Upper lobe of left lung (tissue), 6 donors: ENCODE data around the gene CRIP3. TPM values are rescaled to one million over a fixed set of nuclear protein-coding genes. Genes with fewer than 3 reads are reported as not detected.

Source experiments
- ATAC-seq, 2 donors: fragments of 200-7000 bp; cut with Tn5 transposase; one replicate each; pipeline ENCODE4 v1.9.1; 2022; ENCODE audit warnings: mild to moderate bottlenecking in 2 of 2, moderate library complexity in 2 of 2; ENCODE audit not compliant: low FRiP score in 2 of 2
- DNase-seq, 2 donors: peaks; one replicate each; pipeline ENCODE4 v3.0.0-alpha.2; 2019 to 2020
- H3K27ac ChIP-seq, 4 donors: fragments of 200-600 bp; sonication (generic); one replicate each; pipeline ENCODE4 v1.5.1; 2016 to 2019
- H3K27me3 ChIP-seq, 4 donors: fragments of 200-600 bp; sonication (generic); one replicate each; pipeline ENCODE4 v1.5.1; 2017 to 2019
- H3K36me3 ChIP-seq, 4 donors: fragments of 200-600 bp; sonication (generic); one replicate each; pipeline ENCODE4 v1.5.1; 2016 to 2019
- H3K4me1 ChIP-seq, 4 donors: fragments of 200-600 bp; sonication (generic); one replicate each; pipeline ENCODE4 v1.5.1; 2018 to 2019
- H3K4me3 ChIP-seq, 4 donors: fragments of 200-600 bp; sonication (generic); one replicate each; pipeline ENCODE4 v1.5.1; 2017 to 2019; ENCODE audit warnings: mild to moderate bottlenecking in 2 of 4, moderate library complexity in 1 of 4
- H3K9me3 ChIP-seq, 4 donors: fragments of 200-600 bp; sonication (generic); one replicate each; pipeline ENCODE4 v1.5.1; 2018 to 2019
- EP300 ChIP-seq, 4 donors: sonication (generic); formaldehyde crosslinking; IDR thresholded peaks; one replicate each; pipeline ENCODE4 v1.5.1; 2017; ENCODE audit warnings: antibody characterized with exemption in 4 of 4, control low read depth in 2 of 4
- POLR2A ChIP-seq, 4 donors: fragments of 450-650 bp; IDR thresholded peaks; one replicate each; pipeline ENCODE4 v1.5.1; 2016 to 2017; ENCODE audit warnings: antibody characterized with exemption in 4 of 4, mild to moderate bottlenecking in 2 of 4
- POLR2AphosphoS5 ChIP-seq, 2 donors: sonication (generic); formaldehyde crosslinking; IDR thresholded peaks; one replicate each; pipeline ENCODE4 v1.5.1; 2017; ENCODE audit warnings: antibody characterized with exemption in 2 of 2
- WGBS, 2 donors: methylation state at CpG; one replicate each; pipeline ENCODE4 v1.1.5; 2017 to 2018; 5-methylcytosine and 5-hydroxymethylcytosine counted together
- total RNA-seq, 6 donors: library from RNA; depleted of rRNA in 4 of 6; stranded (reverse); fragments of >200 nt in 4 of 6; gene quantifications; one replicate each; pipeline versions ENCODE4 v1.1.0 to v1.2.1, GENCODE V29; 2016 to 2021
- TF ChIP-seq, protein P1 (sequence below), 6 experiments: fragments of 450-650 bp in 4 of 6; fragments of 200-600 bp in 2 of 6; sonication (generic) in 2 of 6; IDR thresholded peaks; one replicate each; pipeline ENCODE4 v1.5.1; 2016 to 2019; ENCODE audit warnings: antibody characterized with exemption in 6 of 6
- donor health status: DM: no; HTN: no; CAD: no; lungs with moderate emphysema.
- donor health status: DM: no; HTN: yes; CAD: no; lungs with severe emphysema.

CRIP3 gene
- total RNA-seq, 6 donors from 2014 or later: 1.5 TPM; not detected in 5

GRCh38 chr6:43277306-43277642, 31.4 kb downstream of the CRIP3 start:
- H3K4me1 ChIP-seq: peaks cover 13 to 20% (median 18%) of the 10 kb centered on the region in 4 donors
- ATAC-seq (no peak), DNase-seq (peak in 1 of 2 donors; percentile 36)
- TF ChIP-seq EP300 (IDR thresholded peaks at IDR 0.05): no peak
- no peaks in the 10 kb centered on the region for H3K36me3 ChIP-seq
- H3K27ac ChIP-seq: no peak overlapping the region
- H3K27me3 ChIP-seq: peaks cover 0 to 22% (median 19%) of the 10 kb centered on the region in 4 donors
- WGBS, 2 donors: 73 to 83% methylated on average over 6 of the region's 6 CpGs
- no peak overlapping the region for H3K4me3 ChIP-seq
- no peaks in the 10 kb centered on the region for H3K9me3 ChIP-seq

DNA sequence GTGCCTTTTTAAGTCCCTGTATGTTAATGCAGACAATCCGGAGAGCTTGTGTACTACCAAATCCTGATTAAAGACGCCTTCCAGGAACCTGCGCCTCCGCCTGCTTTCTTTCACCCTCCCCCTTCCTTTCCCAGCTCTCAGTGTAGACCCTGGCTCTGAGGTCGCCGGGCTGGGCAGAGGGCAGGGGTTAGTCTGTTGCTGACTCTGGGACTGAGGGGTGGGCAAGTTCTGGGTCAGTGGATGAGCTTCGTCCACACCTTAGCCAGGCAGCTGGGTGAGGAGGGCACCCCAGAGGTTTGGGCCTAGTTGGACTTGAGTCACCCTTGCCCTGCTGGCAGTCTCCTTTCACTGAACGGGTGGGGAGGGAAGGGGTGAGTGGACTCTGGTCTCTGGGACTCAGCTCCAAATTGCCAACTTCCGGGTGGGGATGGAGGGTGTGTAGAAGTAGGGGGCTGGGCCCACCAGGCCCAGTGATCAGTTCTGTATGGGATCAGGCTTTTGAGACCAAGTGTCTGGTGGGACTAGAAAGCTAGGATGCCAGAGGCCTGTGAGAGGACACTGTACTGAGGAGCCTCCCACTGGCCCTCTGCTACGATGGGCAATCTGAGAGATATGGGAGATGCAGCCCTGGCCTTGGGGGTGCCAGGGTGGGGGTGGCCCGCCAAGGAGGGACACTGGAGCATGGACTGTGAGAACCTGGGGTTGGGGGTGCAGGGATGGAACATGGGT, 31.9 kb downstream of the CRIP3 start:
- peak overlapping the region in 1 of 4 donors; percentile 52 for H3K4me3 ChIP-seq
- H3K27ac ChIP-seq: no peak overlapping the region
- 82 to 87% methylated on average over 8 to 11 of the region's 11 CpGs for WGBS, 2 donors
- no peaks in the 10 kb centered on the region for H3K36me3 ChIP-seq
- TF ChIP-seq POLR2A (IDR thresholded peaks at IDR 0.05): no peak
- no peak for TF ChIP-seq POLR2AphosphoS5 (IDR thresholded peaks at IDR 0.05)
- TF ChIP-seq, protein P1, sequence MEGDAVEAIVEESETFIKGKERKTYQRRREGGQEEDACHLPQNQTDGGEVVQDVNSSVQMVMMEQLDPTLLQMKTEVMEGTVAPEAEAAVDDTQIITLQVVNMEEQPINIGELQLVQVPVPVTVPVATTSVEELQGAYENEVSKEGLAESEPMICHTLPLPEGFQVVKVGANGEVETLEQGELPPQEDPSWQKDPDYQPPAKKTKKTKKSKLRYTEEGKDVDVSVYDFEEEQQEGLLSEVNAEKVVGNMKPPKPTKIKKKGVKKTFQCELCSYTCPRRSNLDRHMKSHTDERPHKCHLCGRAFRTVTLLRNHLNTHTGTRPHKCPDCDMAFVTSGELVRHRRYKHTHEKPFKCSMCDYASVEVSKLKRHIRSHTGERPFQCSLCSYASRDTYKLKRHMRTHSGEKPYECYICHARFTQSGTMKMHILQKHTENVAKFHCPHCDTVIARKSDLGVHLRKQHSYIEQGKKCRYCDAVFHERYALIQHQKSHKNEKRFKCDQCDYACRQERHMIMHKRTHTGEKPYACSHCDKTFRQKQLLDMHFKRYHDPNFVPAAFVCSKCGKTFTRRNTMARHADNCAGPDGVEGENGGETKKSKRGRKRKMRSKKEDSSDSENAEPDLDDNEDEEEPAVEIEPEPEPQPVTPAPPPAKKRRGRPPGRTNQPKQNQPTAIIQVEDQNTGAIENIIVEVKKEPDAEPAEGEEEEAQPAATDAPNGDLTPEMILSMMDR (IDR thresholded peaks at IDR 0.05): no peak
- no peak for TF ChIP-seq EP300 (IDR thresholded peaks at IDR 0.05)
- ATAC-seq (no peak), DNase-seq (no peak)
- H3K27me3 ChIP-seq: peaks cover 0 to 22% (median 19%) of the 10 kb centered on the region in 4 donors
- H3K9me3 ChIP-seq: no peaks in the 10 kb centered on the region
- peaks cover 13 to 20% (median 18%) of the 10 kb centered on the region in 4 donors for H3K4me1 ChIP-seq

- peaks cover 0 to 22% (median 19%) of the 10 kb centered on the region in 4 donors for H3K27me3 ChIP-seq
- TF ChIP-seq POLR2A (IDR thresholded peaks at IDR 0.05) (no peak), EP300 (IDR thresholded peaks at IDR 0.05) (no peak), POLR2AphosphoS5 (IDR thresholded peaks at IDR 0.05) (no peak)
- TF ChIP-seq, protein P1 (IDR thresholded peaks at IDR 0.05): no peak
- peak in 1 of 2 donors; percentile 84 for DNase-seq
Observed at GRCh38 chr6:43275801-43276576, 32.6 kb downstream of the CRIP3 start.

GRCh38 chr6:43274916-43275597, 33.6 kb downstream of the CRIP3 start:
- DNase-seq (peak in 1 of 2 donors; percentile 90), ATAC-seq (peak in 1 of 2 donors; percentile 39)
- Histone ChIP-seq H3K27ac (no peak overlapping the region), H3K27me3 (peaks cover 0 to 22% (median 19%) of the 10 kb centered on the region in 4 donors), H3K4me1 (peaks cover 18 to 28% (median 19%) of the 10 kb centered on the region in 4 donors), H3K4me3 (peak overlapping the region in 3 of 4 donors; percentile 31 to 52 (median 51)), H3K36me3 (no peaks in the 10 kb centered on the region), H3K9me3 (no peaks in the 10 kb centered on the region)
- WGBS, 2 donors: 9 to 15% methylated on average over 19 to 38 of the region's 65 CpGs
- TF ChIP-seq POLR2A (IDR thresholded peaks at IDR 0.05) (no peak), EP300 (IDR thresholded peaks at IDR 0.05) (no peak), POLR2AphosphoS5 (IDR thresholded peaks at IDR 0.05) (no peak)
- TF ChIP-seq, protein P1 (IDR thresholded peaks at IDR 0.05): no peak

More at GRCh38 chr6:43275801-43276576, 32.6 kb downstream of the CRIP3 start:
- H3K36me3 ChIP-seq: no peaks in the 10 kb centered on the region
- peak overlapping the region in 3 of 4 donors; percentile 31 to 52 (median 51) for H3K4me3 ChIP-seq
- WGBS, 2 donors: 10 to 11% methylated on average over 28 to 47 of the region's 64 CpGs
- H3K9me3 ChIP-seq: no peaks in the 10 kb centered on the region
- H3K27ac ChIP-seq: no peak overlapping the region
- peaks cover 15 to 20% (median 18%) of the 10 kb centered on the region in 4 donors for H3K4me1 ChIP-seq
- ATAC-seq: no peak
